H9 (cell line): ENCODE measurements around the gene WDR82. TPM values are rescaled to one million over a fixed set of nuclear protein-coding genes. Genes with fewer than 3 reads are reported as not detected.
"Not testable (repeated sequence)": the region's sequence is repeated elsewhere in the genome, so short reads cannot be mapped to it uniquely, and the experiment has no call there.

Experiments
- DNase-seq: peaks from one replicate; pipeline ENCODE4 v3.0.0-alpha.2; 2017
- H2AFZ ChIP-seq: one replicate; pipeline ENCODE4 v1.6.1; 2013; ENCODE audit warnings: mild to moderate bottlenecking, low read length, control low read depth, moderate library complexity
- H2AK5ac ChIP-seq: 2 replicates; pipeline ENCODE4 v1.6.1; 2013; ENCODE audit warnings: low read length, control low read depth, mixed read lengths; ENCODE audit not compliant: insufficient read length
- H2BK120ac ChIP-seq: one replicate; pipeline ENCODE4 v1.6.1; 2013; ENCODE audit warnings: low read depth, mild to moderate bottlenecking, low read length, control low read depth, inconsistent platforms; ENCODE audit not compliant: poor library complexity, severe bottlenecking
- H2BK12ac ChIP-seq: 2 replicates; pipeline ENCODE4 v1.6.1; 2013; ENCODE audit warnings: low read length, control low read depth, mixed read lengths, low read depth; ENCODE audit not compliant: insufficient read length
- H2BK15ac ChIP-seq: 2 replicates; pipeline ENCODE4 v1.6.1; 2013; ENCODE audit warnings: low read depth, low read length, control low read depth
- H2BK20ac ChIP-seq: one replicate; pipeline ENCODE4 v1.6.1; 2013; ENCODE audit warnings: low read depth, mild to moderate bottlenecking, low read length, control low read depth, inconsistent platforms; ENCODE audit not compliant: poor library complexity, severe bottlenecking
- H2BK5ac ChIP-seq: 2 replicates; pipeline ENCODE4 v1.6.1; 2013; ENCODE audit warnings: low read length, control low read depth, mixed read lengths; ENCODE audit not compliant: insufficient read length
- H3K14ac ChIP-seq: 2 replicates; pipeline ENCODE4 v1.6.1; 2013; ENCODE audit warnings: low read length, control low read depth; ENCODE audit not compliant: insufficient read depth
- H3K18ac ChIP-seq: 2 replicates; pipeline ENCODE4 v1.6.1; 2013; ENCODE audit warnings: low read depth, mild to moderate bottlenecking, mixed read lengths, low read length, control low read depth; ENCODE audit not compliant: insufficient read length
- H3K23ac ChIP-seq: 2 replicates; pipeline ENCODE4 v1.6.1; 2013; ENCODE audit warnings: low read length, control low read depth, mixed read lengths, low read depth; ENCODE audit not compliant: insufficient read length
- H3K23me2 ChIP-seq: 2 replicates; pipeline ENCODE4 v1.6.1; 2013; ENCODE audit warnings: low read depth, mild to moderate bottlenecking, mixed read lengths, low read length, control low read depth; ENCODE audit not compliant: insufficient read length, poor library complexity, severe bottlenecking
- H3K27ac ChIP-seq: 2 replicates; pipeline ENCODE4 v1.5.1; 2013; ENCODE audit warnings: low read length, control low read depth, mixed read lengths, low read depth; ENCODE audit not compliant: insufficient read length
- H3K27me3 ChIP-seq: 2 replicates; pipeline ENCODE4 v1.6.1; 2013; ENCODE audit warnings: low read length, control low read depth, inconsistent platforms; ENCODE audit not compliant: insufficient read depth
- H3K4ac ChIP-seq: 2 replicates; pipeline ENCODE4 v1.6.1; 2013; ENCODE audit warnings: low read depth, mild to moderate bottlenecking, control low read depth, inconsistent platforms, low read length, moderate library complexity
- H3K4me1 ChIP-seq: 2 replicates; pipeline ENCODE4 v1.6.1; 2013; ENCODE audit warnings: low read length, control low read depth, inconsistent platforms; ENCODE audit not compliant: insufficient read depth
- H3K4me2 ChIP-seq: 2 replicates; pipeline ENCODE4 v1.6.1; 2013; ENCODE audit warnings: low read length, control low read depth, mixed read lengths; ENCODE audit not compliant: insufficient read length, insufficient read depth
- H3K56ac ChIP-seq: 2 replicates; pipeline ENCODE4 v1.6.1; 2013; ENCODE audit warnings: low read depth, mild to moderate bottlenecking, mixed read lengths, low read length, control low read depth; ENCODE audit not compliant: insufficient read length
- H3K79me1 ChIP-seq: 2 replicates; pipeline ENCODE4 v1.6.1; 2013; ENCODE audit warnings: low read depth, mild to moderate bottlenecking, moderate library complexity, low read length, control low read depth, inconsistent platforms; ENCODE audit not compliant: insufficient read depth, poor library complexity, severe bottlenecking
- H3K79me2 ChIP-seq: 2 replicates; pipeline ENCODE4 v1.6.1; 2013; ENCODE audit warnings: low read length, control low read depth, inconsistent platforms; ENCODE audit not compliant: insufficient read depth
- H3K9ac ChIP-seq: 2 replicates; pipeline ENCODE4 v1.6.1; 2013; ENCODE audit warnings: low read length, control low read depth, mixed read lengths; ENCODE audit not compliant: insufficient read length; ENCODE audit errors: extremely low read depth
- H3K9me3 ChIP-seq: one replicate; pipeline ENCODE4 v1.6.1; 2013; ENCODE audit warnings: low read depth, low read length, inconsistent platforms; ENCODE audit not compliant: control insufficient read depth
- H3T11ph ChIP-seq: one replicate; pipeline ENCODE4 v1.6.1; 2013; ENCODE audit warnings: mild to moderate bottlenecking, low read length, control low read depth, inconsistent platforms
- H4K20me1 ChIP-seq: one replicate; pipeline ENCODE4 v1.6.1; 2013; ENCODE audit not compliant: control insufficient read depth, insufficient read length, insufficient read depth
- H4K5ac ChIP-seq: 2 replicates; pipeline ENCODE4 v1.6.1; 2013; ENCODE audit warnings: low read depth, mild to moderate bottlenecking, mixed read lengths, low read length, control low read depth; ENCODE audit not compliant: insufficient read length
- H4K8ac ChIP-seq: replicated peaks from 2 replicates; pipeline ENCODE4 v1.6.1; 2013; ENCODE audit warnings: low read length, control low read depth, mixed read lengths, low read depth; ENCODE audit not compliant: insufficient read length
- H4K91ac ChIP-seq: 2 replicates; pipeline ENCODE4 v1.6.1; 2013; ENCODE audit warnings: low read depth, mild to moderate bottlenecking, moderate library complexity, mixed read lengths, low read length, control low read depth; ENCODE audit not compliant: insufficient read length
- H3K27ac Mint-ChIP-seq, 3 experiments: 2 replicates in 2 of 3; 3 replicates in 1 of 3; pipeline ENCODE4 v1.8.0; 2020 to 2021; ENCODE audit warnings: mixed read lengths in 3 of 3, mild to moderate bottlenecking in 1 of 3, moderate library complexity in 1 of 3
- H3K27me3 Mint-ChIP-seq: 2 replicates; pipeline ENCODE4 v1.8.0; 2021; ENCODE audit warnings: low read depth, mild to moderate bottlenecking, moderate library complexity, mixed read lengths
- H3K36me3 Mint-ChIP-seq, 3 experiments: 2 replicates in 2 of 3; 3 replicates in 1 of 3; pipeline ENCODE4 v1.8.0; 2020 to 2021; ENCODE audit warnings: low read depth in 3 of 3, mixed read lengths in 3 of 3; ENCODE audit not compliant: insufficient read depth in 1 of 3
- H3K4me1 Mint-ChIP-seq, 2 experiments: 2 replicates each; pipeline ENCODE4 v1.8.0; 2020; ENCODE audit warnings: mixed read lengths in 2 of 2
- H3K4me3 Mint-ChIP-seq, 2 experiments: 2 replicates in 1 of 2; 3 replicates in 1 of 2; pipeline ENCODE4 v1.8.0; 2020 to 2021; ENCODE audit warnings: mild to moderate bottlenecking in 2 of 2, mixed read lengths in 2 of 2, moderate library complexity in 1 of 2
- H3K9me3 Mint-ChIP-seq, 2 experiments: 2 replicates in 1 of 2; 3 replicates in 1 of 2; pipeline ENCODE4 v1.8.0; 2020; ENCODE audit warnings: mild to moderate bottlenecking in 2 of 2, mixed read lengths in 2 of 2, moderate library complexity in 1 of 2
- WGBS: extraction: QIAGEN DNeasy Blood & Tissue Kit; methylation state at CpG from one replicate; pipeline ENCODE4 v1.1.7; 2013; ENCODE audit warnings: missing lambda C conversion rate, low lambda C conversion rate, mixed read lengths; ENCODE audit not compliant: insufficient read length; ENCODE audit errors: extremely low coverage; 5-methylcytosine and 5-hydroxymethylcytosine counted together
- total RNA-seq: library from RNA; stranded (reverse); gene quantifications from 2 replicates; pipeline ENCODE4 v1.2.1, GENCODE V29; 2021
- TF ChIP-seq, protein P1 (sequence below): fragments of 200-600 bp; sonication (generic); conservative IDR thresholded peaks from 3 replicates; pipeline ENCODE4 v1.8.0; 2021; ENCODE audit warnings: antibody characterized with exemption, mild to moderate bottlenecking

The WDR82 gene
- total RNA-seq, 1 experiment from 2014 or later, result 83.1 TPM

DNA sequence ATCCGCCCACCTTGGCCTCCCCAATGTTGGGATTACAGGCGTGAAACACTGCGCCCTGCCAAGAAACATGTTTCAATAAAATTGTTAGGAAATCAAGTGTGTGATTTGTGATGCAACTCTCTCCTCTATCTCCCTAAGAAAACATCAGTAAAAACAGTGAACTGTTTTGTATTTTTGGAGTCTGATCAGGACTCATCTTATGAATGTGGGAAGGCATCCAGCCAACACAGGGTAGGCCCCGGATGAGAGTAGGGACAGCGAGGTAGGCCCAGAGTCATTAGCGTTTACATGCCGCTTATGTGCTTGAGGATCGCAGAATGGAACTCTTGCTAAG lies 8.3 kb upstream of the WDR82 start:
- no peaks in the 10 kb centered on the region for H3K79me1 ChIP-seq
- H2BK120ac ChIP-seq, result no peak overlapping the region
- no peak overlapping the region for H2BK20ac ChIP-seq
- Mint-ChIP-seq H3K9me3 (no peaks in the 10 kb centered on the region), H3K27ac (peak overlapping the region; percentile 55 to 100 (median 100); a peak in 6 of 7 replicates), H3K27me3 (no peaks in the 10 kb centered on the region), H3K4me1 (peaks cover 8 to 10% of the 10 kb centered on the region in 2 experiments), H3K36me3 (no peaks in the 10 kb centered on the region; a peak in 3 of 7 replicates), H3K4me3 (peak overlapping the region; percentile 96 to 98)
- no peak overlapping the region for H2AK5ac ChIP-seq
- no peaks in the 10 kb centered on the region for H3K4me1 ChIP-seq
- no CpG with 5 or more reads among the region's 8 CpGs for WGBS
- no peak overlapping the region for H3K27ac ChIP-seq
- H2BK12ac ChIP-seq, result no peak overlapping the region
- H2AFZ ChIP-seq, result no peak overlapping the region
- H3K14ac ChIP-seq, result no peak overlapping the region; the same call in 1 of the 2 replicates
- no peak overlapping the region for H4K8ac ChIP-seq
- peak overlapping the region; percentile 96 for H3K4me2 ChIP-seq
- no peaks in the 10 kb centered on the region for H3K9me3 ChIP-seq
- no peak overlapping the region for H3K56ac ChIP-seq
- no peak overlapping the region for H4K5ac ChIP-seq
- TF ChIP-seq, protein P1, sequence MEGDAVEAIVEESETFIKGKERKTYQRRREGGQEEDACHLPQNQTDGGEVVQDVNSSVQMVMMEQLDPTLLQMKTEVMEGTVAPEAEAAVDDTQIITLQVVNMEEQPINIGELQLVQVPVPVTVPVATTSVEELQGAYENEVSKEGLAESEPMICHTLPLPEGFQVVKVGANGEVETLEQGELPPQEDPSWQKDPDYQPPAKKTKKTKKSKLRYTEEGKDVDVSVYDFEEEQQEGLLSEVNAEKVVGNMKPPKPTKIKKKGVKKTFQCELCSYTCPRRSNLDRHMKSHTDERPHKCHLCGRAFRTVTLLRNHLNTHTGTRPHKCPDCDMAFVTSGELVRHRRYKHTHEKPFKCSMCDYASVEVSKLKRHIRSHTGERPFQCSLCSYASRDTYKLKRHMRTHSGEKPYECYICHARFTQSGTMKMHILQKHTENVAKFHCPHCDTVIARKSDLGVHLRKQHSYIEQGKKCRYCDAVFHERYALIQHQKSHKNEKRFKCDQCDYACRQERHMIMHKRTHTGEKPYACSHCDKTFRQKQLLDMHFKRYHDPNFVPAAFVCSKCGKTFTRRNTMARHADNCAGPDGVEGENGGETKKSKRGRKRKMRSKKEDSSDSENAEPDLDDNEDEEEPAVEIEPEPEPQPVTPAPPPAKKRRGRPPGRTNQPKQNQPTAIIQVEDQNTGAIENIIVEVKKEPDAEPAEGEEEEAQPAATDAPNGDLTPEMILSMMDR, result no peak
- no peaks in the 10 kb centered on the region for H3K79me2 ChIP-seq
- DNase-seq, result no peak
- no peak overlapping the region for H4K91ac ChIP-seq
- peaks cover 3% of the 10 kb centered on the region for H3K23me2 ChIP-seq
- H3K18ac ChIP-seq, result no peak overlapping the region
- H2BK15ac ChIP-seq, result no peak overlapping the region
- no peaks in the 10 kb centered on the region for H3K27me3 ChIP-seq
- H3K4ac ChIP-seq, result no peak overlapping the region
- no peak overlapping the region for H3K23ac ChIP-seq
- H3T11ph ChIP-seq, result no peak overlapping the region
- peak overlapping the region; percentile 90 for H2BK5ac ChIP-seq
- H3K9ac ChIP-seq, result peak overlapping the region; percentile 80
- no peaks in the 10 kb centered on the region for H4K20me1 ChIP-seq

DNA sequence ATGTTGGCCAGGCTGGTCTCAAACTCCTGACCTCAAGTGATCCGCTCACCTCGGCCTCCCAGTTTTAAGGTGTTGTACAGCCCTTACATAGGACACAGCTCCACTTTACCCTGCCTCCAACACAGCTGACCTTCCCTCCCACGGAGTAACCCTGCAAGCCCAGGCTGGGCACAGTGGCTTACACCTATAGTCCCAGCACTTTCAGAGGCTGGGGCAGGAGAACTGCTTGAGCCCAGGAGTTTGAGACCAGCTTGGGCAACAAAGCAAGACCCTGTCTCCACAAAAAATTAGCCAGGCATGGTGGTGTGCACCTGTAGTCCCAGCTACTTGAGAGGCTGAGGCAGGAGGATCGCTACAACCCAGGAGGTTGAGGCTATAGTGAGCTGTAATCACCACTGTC lies 5.6 kb upstream of the WDR82 start:
- H4K91ac ChIP-seq, H3K4me3 Mint-ChIP-seq, H4K20me1 ChIP-seq, H3K79me1 ChIP-seq, H2BK15ac ChIP-seq, H3K79me2 ChIP-seq, H2BK20ac ChIP-seq, H3K4me2 ChIP-seq, H2BK12ac ChIP-seq, H3K9me3 Mint-ChIP-seq, H3K9ac ChIP-seq, H3K56ac ChIP-seq, H3T11ph ChIP-seq, H2BK120ac ChIP-seq, H3K4me1 ChIP-seq, H3K27ac Mint-ChIP-seq, H3K23ac ChIP-seq, H2AK5ac ChIP-seq, H3K27me3 Mint-ChIP-seq, H4K5ac ChIP-seq, H3K27ac ChIP-seq, H4K8ac ChIP-seq, H3K27me3 ChIP-seq, H3K4ac ChIP-seq, H3K36me3 Mint-ChIP-seq, H2AFZ ChIP-seq, H3K14ac ChIP-seq, H3K23me2 ChIP-seq, H2BK5ac ChIP-seq, H3K18ac ChIP-seq, H3K9me3 ChIP-seq, DNase-seq: not testable (repeated sequence)
- WGBS, result no CpG with 5 or more reads among the region's 4 CpGs
- peaks cover 19 to 23% of the 10 kb centered on the region in 2 experiments for H3K4me1 Mint-ChIP-seq
